WERI-Rb-1 (cell line): ENCODE results near the gene IQGAP2.

ENCODE experiments used
- DNase-seq: peaks from one replicate; pipeline ENCODE4 v3.0.0-alpha.2; 2020
- H3K27ac ChIP-seq: fragments of 250-450 bp; sonication (Bioruptor Pico); 2 replicates; pipeline ENCODE4 v1.5.1; 2020; ENCODE audit warnings: mild to moderate bottlenecking, moderate library complexity
- H3K27me3 ChIP-seq: fragments of 250-450 bp; sonication (Bioruptor Pico); 2 replicates; pipeline ENCODE4 v1.5.1; 2021; ENCODE audit warnings: mild to moderate bottlenecking, low read depth, moderate library complexity; ENCODE audit not compliant: insufficient read depth, severe bottlenecking
- H3K36me3 ChIP-seq: fragments of 250-450 bp; sonication (Bioruptor Pico); 2 replicates; pipeline ENCODE4 v1.5.1; 2020; ENCODE audit warnings: mild to moderate bottlenecking, moderate library complexity
- H3K4me3 ChIP-seq: 2 replicates; pipeline ENCODE4 v1.5.1; 2011; ENCODE audit warnings: low read depth, mild to moderate bottlenecking, control low read depth, low read length
- H3K9me3 ChIP-seq: fragments of 250-450 bp; sonication (Bioruptor Pico); 2 replicates; pipeline ENCODE4 v1.5.1; 2021; ENCODE audit warnings: mild to moderate bottlenecking, moderate library complexity; ENCODE audit not compliant: severe bottlenecking
- CTCF ChIP-seq: IDR thresholded peaks from 2 replicates; pipeline ENCODE4 v1.5.1; 2011; ENCODE audit warnings: low read depth, mild to moderate bottlenecking, control low read depth, inconsistent platforms, low read length

IQGAP2 gene

GRCh38 chr5:76683816-76684731, 281.0 kb downstream of the IQGAP2 start:
- Histone ChIP-seq H3K4me3 (no peak overlapping the region), H3K36me3 (peaks cover 4% of the 10 kb centered on the region), H3K27me3 (no peaks in the 10 kb centered on the region), H3K27ac (no peak overlapping the region), H3K9me3 (no peaks in the 10 kb centered on the region)
- no peak for DNase-seq
- TF ChIP-seq CTCF, result no peak

- TF ChIP-seq CTCF, result no peak
- H3K4me3 ChIP-seq, result no peak overlapping the region
- no peaks in the 10 kb centered on the region for H3K9me3 ChIP-seq
- H3K36me3 ChIP-seq, result peaks cover 4% of the 10 kb centered on the region
- no peaks in the 10 kb centered on the region for H3K27me3 ChIP-seq
- no peak for DNase-seq
- no peak overlapping the region for H3K27ac ChIP-seq
These were observed 281.9 kb downstream of the IQGAP2 start for GRCh38 chr5:76684756-76685519.

- Histone ChIP-seq H3K27ac (no peak overlapping the region), H3K9me3 (no peaks in the 10 kb centered on the region), H3K27me3 (no peaks in the 10 kb centered on the region), H3K4me3 (no peak overlapping the region), H3K36me3 (peaks cover 4% of the 10 kb centered on the region)
- no peak for TF ChIP-seq CTCF
- no peak for DNase-seq
These were observed 282.6 kb downstream of the IQGAP2 start for GRCh38 chr5:76685704-76686103.

- no peak for TF ChIP-seq CTCF
- no peak for DNase-seq
- Histone ChIP-seq H3K27me3 (no peaks in the 10 kb centered on the region), H3K27ac (no peak overlapping the region), H3K9me3 (no peaks in the 10 kb centered on the region), H3K4me3 (no peak overlapping the region), H3K36me3 (peaks cover 4% of the 10 kb centered on the region)
These were observed 285.1 kb downstream of the IQGAP2 start for GRCh38 chr5:76688212-76688611.

- Histone ChIP-seq H3K9me3 (no peaks in the 10 kb centered on the region), H3K4me3 (no peak overlapping the region), H3K27me3 (no peaks in the 10 kb centered on the region), H3K36me3 (peaks cover 4% of the 10 kb centered on the region), H3K27ac (no peak overlapping the region)
- no peak for TF ChIP-seq CTCF
- no peak for DNase-seq
These were observed 285.8 kb downstream of the IQGAP2 start for GRCh38 chr5:76688836-76689235.
